Measurements from ENCODE around the gene PDZD4.

The PDZD4 gene

DNA sequence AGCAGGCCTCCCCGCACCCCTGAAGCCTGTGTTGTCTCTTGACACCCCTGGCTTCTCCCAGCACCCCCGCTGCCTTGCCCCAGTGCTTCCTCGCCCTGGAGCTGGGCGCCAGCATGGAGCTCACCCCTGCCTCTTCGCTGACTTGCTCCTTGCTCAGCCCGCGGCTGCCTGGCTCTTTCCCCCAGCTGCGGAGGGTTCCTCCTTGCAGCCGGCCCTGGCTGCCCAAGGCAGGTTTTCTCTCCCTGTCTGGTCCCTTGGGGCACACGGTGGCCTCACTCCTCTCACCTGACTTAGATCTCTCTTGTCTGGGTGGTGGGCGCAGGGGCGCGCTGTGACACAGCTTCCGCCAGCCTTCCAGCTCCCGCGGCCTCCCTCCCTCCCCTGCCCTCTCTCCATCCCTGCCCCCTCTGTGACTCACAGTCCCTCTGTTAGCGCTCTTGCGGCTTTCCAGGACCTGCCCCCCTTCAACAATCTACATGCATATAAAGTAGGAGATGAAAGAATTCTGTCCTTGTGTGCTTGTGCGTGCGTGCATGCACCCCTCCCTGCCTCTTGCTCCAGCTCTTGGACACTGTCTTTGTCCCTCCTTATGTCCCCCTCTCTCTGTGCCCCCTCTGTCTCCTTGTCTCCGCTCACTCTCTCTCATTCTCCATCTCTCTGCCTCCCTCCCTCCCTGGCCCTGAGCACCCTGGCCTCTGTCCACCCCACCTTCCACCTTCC lies 64.1 kb downstream of the PDZD4 start:
- TF ChIP-seq, protein P1, sequence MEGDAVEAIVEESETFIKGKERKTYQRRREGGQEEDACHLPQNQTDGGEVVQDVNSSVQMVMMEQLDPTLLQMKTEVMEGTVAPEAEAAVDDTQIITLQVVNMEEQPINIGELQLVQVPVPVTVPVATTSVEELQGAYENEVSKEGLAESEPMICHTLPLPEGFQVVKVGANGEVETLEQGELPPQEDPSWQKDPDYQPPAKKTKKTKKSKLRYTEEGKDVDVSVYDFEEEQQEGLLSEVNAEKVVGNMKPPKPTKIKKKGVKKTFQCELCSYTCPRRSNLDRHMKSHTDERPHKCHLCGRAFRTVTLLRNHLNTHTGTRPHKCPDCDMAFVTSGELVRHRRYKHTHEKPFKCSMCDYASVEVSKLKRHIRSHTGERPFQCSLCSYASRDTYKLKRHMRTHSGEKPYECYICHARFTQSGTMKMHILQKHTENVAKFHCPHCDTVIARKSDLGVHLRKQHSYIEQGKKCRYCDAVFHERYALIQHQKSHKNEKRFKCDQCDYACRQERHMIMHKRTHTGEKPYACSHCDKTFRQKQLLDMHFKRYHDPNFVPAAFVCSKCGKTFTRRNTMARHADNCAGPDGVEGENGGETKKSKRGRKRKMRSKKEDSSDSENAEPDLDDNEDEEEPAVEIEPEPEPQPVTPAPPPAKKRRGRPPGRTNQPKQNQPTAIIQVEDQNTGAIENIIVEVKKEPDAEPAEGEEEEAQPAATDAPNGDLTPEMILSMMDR (IDR thresholded peaks at IDR 0.05) = no peak
- no peak overlapping the region for H3K4me3 ChIP-seq (ENCODE audit: low read depth in 1 of 2, low read length in 1 of 2)
- no peaks in the 10 kb centered on the region for H3K4me1 ChIP-seq (ENCODE audit: control insufficient read depth in 1 of 2, insufficient read depth in 1 of 2, low read depth in 1 of 2, low read length in 1 of 2)
- H3K27ac ChIP-seq = no peak overlapping the region
- no peaks in the 10 kb centered on the region for H3K9me3 ChIP-seq
- peaks cover 25% of the 10 kb centered on the region for H3K27me3 ChIP-seq
- no peaks in the 10 kb centered on the region for H3K36me3 ChIP-seq

DNA sequence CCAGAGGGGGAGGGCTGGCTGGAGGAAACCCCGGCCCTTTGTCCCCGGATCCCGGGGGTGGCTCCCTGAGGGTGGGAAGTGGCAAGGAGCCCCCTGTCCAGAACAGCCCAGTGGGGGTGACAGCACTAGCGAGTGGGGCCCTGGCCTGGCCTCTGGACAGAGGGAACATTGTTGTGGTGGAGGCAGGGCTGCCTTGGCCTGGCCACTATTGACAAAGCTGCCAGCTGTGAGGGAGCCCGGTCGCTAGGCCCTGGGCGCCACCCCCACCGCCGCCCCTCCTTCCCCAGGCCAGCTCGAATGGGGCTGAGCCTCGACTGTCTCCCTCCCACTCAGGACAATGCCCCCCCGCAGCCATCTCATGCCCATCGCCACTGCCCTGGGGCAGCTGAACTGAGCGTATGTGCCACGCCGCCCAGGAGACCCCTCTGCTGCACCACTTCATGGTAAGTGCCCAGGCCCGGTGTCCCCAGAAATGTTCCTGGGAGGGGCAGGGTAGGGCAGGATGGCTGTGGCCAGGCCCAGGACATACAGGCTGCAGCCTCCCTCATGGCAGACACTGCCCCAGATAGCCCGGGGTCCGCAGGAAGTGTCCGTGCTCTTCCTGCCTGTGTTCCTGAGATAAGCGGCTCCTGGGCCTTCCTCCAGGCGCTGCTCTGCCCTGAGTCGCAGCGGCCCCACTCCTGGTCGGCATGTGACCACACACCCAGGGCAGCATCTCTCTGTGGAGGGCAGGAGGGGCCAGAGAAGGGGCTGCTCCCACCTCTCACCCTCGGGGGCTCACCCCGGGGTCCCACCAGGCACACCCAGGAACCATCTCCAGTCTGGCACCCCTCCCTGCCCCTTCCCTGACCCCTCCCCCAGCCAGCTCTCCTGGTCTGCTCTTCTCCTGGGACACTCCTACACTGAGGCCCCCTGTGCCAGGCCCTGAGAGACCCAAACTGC lies 64.9 kb downstream of the PDZD4 start:
- no peak overlapping the region for H3K4me3 ChIP-seq (ENCODE audit: low read depth in 1 of 2, low read length in 1 of 2)
- TF ChIP-seq, protein P1 (IDR thresholded peaks at IDR 0.05) = no peak

DNA sequence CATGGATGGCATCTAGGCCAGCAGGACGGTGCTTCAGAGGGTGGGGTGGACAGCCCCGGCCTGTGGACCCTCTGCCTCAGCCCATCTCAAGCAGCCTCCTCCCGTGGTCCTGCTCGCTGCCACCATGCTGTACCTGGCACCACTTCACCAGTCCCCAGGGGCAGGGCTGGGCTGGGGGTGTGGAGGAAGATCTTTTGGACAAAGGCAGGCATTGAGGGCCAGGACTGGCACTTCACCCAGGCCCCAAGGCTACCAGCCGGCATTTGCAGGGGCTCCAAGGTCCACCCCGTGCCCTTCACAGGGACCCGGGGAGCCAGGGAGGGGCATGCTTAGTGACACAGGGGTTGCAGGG lies 65.6 kb downstream of the PDZD4 start:
- Histone ChIP-seq H3K4me1 (ENCODE audit: control insufficient read depth in 1 of 2, insufficient read depth in 1 of 2, low read depth in 1 of 2, low read length in 1 of 2) (no peaks in the 10 kb centered on the region), H3K4me3 (ENCODE audit: low read depth in 1 of 2, low read length in 1 of 2) (no peak overlapping the region), H3K27ac (no peak overlapping the region), H3K27me3 (peaks cover 25% of the 10 kb centered on the region), H3K36me3 (no peaks in the 10 kb centered on the region), H3K9me3 (no peaks in the 10 kb centered on the region)
- TF ChIP-seq, protein P1 (IDR thresholded peaks at IDR 0.05) = no peak

More for the DNA sequence above, 64.9 kb downstream of the PDZD4 start:
- Histone ChIP-seq H3K9me3 (no peaks in the 10 kb centered on the region), H3K27me3 (peaks cover 25% of the 10 kb centered on the region), H3K27ac (no peak overlapping the region), H3K4me1 (ENCODE audit: control insufficient read depth in 1 of 2, insufficient read depth in 1 of 2, low read depth in 1 of 2, low read length in 1 of 2) (no peaks in the 10 kb centered on the region), H3K36me3 (no peaks in the 10 kb centered on the region)

DNA sequence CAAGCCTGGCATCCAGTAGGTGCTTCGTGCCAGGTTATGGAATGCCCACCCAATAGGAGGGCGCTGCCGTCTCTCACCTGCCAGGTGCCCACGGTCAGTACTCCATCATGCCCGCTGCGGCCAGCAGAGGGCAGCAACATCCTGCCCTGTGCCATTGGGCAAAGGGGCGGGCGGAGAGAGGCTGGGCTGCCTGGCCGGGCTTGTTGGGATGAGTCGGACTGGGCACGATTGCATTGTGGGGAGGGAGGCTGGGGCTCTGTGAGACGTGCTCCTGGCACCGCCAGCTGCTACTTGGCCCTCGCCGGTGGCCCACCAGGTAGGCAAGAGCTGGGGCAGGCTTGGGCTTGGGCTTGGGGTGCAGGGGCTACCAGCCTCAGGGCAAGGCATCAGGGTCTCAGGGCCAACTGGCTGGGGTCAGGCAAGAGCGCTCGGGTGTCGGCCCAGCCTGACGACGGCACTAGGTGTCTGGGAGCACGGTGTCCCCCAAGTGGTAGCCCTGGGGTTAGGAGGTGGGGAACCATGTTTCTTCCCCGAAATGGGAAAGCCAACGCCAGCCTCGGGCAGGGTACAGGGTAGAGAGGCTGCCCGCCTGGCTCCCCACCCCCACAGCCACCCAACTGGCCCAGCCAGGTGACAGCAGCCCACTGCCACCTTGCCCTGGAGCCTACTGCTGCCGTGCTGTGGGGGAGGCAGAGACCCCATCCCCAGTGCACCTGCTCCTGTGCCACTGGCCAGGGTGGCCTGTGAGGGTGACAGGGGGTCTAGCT lies 66.2 kb downstream of the PDZD4 start, which contains the start of gene PLXNB3:
PLXNB3 (plus strand) TSS at position 261 of the 767 bp plus-strand sequence. CDS start 1,287 bp downstream, outside the sequence.
- H3K4me1 ChIP-seq (ENCODE audit: control insufficient read depth in 1 of 2, insufficient read depth in 1 of 2, low read depth in 1 of 2, low read length in 1 of 2) = no peaks in the 10 kb centered on the region
- no peak within 1 kb of the TSS for H3K4me3 ChIP-seq (ENCODE audit: low read depth in 1 of 2, low read length in 1 of 2)
- no peak within 1 kb of the TSS for H3K27ac ChIP-seq

More for the DNA sequence above, 66.2 kb downstream of the PDZD4 start, which contains the start of gene PLXNB3:
- no peaks in the 10 kb centered on the region for H3K9me3 ChIP-seq
- H3K27me3 ChIP-seq = peaks cover 25% of the 10 kb centered on the region
- H3K36me3 ChIP-seq = no peaks in the 10 kb centered on the region
- TF ChIP-seq, protein P1 (IDR thresholded peaks at IDR 0.05) = peak; percentile 79

Measured in neutrophil (primary cell).